Liver (tissue), 3 donors: ENCODE measurements around the gene SPRED1.

ENCODE experiments used
- CTCF ChIP-seq: fragments of 150-350 bp; IDR thresholded peaks from 2 replicates; pipeline ENCODE4 v1.5.1; 2017; ENCODE audit warnings: improper control_type of control experiment, low read depth, low read length; ENCODE audit not compliant: missing input control
- GABPA ChIP-seq, 2 donors: IDR thresholded peaks in 1 of 2; conservative IDR thresholded peaks in 1 of 2; 2 replicates each; pipeline ENCODE4 v1.6.1; 2016; ENCODE audit warnings: antibody characterized with exemption in 2 of 2, mild to moderate bottlenecking in 1 of 2, moderate library complexity in 1 of 2
- MAX ChIP-seq: IDR thresholded peaks from 2 replicates; pipeline ENCODE4 v1.6.1; 2016; ENCODE audit warnings: antibody characterized with exemption
- RAD21 ChIP-seq, 2 donors: IDR thresholded peaks; 2 replicates each; pipeline ENCODE4 v1.6.1; 2016; ENCODE audit warnings: antibody characterized with exemption in 2 of 2, mild to moderate bottlenecking in 2 of 2
- REST ChIP-seq: IDR thresholded peaks from 2 replicates; pipeline ENCODE4 v1.6.1; 2016; ENCODE audit warnings: antibody characterized with exemption, mild to moderate bottlenecking
- TAF1 ChIP-seq: conservative IDR thresholded peaks from 2 replicates; pipeline ENCODE4 v1.6.1; 2016; ENCODE audit warnings: antibody characterized with exemption, mild to moderate bottlenecking
- donor health status: healthy.
- donor health status: healthy.

GRCh38 chr15:38377636-38378035 is 125.0 kb downstream of the SPRED1 start:
- no peak for TF ChIP-seq GABPA (IDR thresholded peaks at IDR 0.05 in 1 of 2, conservative IDR thresholded peaks at IDR 0.05 in 1 of 2)
- no peak for TF ChIP-seq CTCF
- TF ChIP-seq REST = peak; percentile 40
- TF ChIP-seq RAD21 (IDR thresholded peaks at IDR 0.05) = no peak
- TF ChIP-seq TAF1 = no peak
- TF ChIP-seq MAX = no peak
